Activated CD8-positive, alpha-beta memory T cell treated with anti-CD3 and anti-CD28 coated beads for 1 hour (primary cell): ENCODE measurements around the gene PCDHGB3.
"Not testable (repeated sequence)": the region's sequence is repeated elsewhere in the genome, so short reads cannot be mapped to it uniquely, and the experiment has no call there.

ENCODE experiments used
- DNase-seq, 2 donors: peaks; one replicate each; pipeline ENCODE4 v3.0.0-alpha.2; 2020; ENCODE audit warnings: low read depth in 1 of 2; ENCODE audit errors: extremely low read depth in 1 of 2

PCDHGB3 gene

DNA sequence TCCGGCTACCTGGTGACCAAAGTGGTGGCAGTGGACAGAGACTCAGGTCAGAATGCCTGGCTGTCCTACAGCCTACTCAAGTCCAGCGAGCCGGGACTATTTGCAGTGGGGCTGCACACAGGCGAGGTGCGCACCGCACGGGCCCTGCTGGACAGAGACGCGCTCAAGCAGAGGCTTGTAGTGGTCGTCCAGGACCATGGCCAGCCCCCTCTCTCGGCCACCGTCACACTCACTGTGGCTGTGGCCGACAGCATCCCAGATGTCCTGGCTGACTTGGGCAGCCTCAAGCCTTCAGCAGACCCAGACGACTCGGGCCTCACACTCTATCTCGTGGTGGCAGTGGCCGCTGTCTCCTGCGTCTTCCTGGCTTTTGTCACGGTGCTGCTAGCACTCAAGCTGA, 13.1 kb upstream of the PCDHGB3 start:
- no peak for DNase-seq

DNA sequence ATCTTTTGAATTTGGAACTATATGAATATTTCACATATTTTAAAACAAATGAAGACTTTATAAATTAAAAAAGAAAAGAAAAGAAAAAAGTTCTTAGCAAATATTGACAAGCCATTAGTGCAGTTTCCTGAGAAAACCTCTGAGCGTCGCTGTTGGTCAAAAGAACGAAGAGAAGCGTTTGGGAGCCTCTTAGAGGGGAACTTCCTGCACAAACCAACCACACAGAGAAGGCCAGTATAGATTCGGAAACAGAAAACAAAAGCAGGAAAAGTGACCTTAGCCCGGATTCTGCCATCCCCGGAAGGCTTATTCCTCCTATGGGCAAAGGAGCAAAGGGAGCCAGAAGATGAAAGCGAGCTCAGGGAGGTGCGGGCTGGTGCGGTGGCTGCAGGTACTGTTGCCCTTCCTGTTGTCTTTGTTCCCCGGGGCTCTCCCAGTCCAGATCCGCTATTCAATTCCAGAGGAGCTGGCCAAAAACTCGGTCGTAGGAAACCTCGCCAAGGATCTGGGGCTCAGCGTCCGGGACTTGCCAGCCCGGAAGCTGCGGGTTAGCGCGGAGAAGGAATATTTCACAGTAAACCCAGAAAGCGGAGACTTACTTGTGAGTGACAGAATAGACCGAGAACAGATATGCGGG, 10.1 kb upstream of the PCDHGB3 start, which contains the start of gene PCDHGB2:
PCDHGB2 (plus strand) TSS at position 205 of the 637 bp plus-strand sequence; CDS start at position 347, 142 bp downstream.
- DNase-seq, result no peak

- no peak for DNase-seq
These were observed 9.4 kb upstream of the PCDHGB3 start for GRCh38 chr5:141360685-141361084.

GRCh38 chr5:141362719-141363118, 7.3 kb upstream of the PCDHGB3 start:
- no peak for DNase-seq

DNA sequence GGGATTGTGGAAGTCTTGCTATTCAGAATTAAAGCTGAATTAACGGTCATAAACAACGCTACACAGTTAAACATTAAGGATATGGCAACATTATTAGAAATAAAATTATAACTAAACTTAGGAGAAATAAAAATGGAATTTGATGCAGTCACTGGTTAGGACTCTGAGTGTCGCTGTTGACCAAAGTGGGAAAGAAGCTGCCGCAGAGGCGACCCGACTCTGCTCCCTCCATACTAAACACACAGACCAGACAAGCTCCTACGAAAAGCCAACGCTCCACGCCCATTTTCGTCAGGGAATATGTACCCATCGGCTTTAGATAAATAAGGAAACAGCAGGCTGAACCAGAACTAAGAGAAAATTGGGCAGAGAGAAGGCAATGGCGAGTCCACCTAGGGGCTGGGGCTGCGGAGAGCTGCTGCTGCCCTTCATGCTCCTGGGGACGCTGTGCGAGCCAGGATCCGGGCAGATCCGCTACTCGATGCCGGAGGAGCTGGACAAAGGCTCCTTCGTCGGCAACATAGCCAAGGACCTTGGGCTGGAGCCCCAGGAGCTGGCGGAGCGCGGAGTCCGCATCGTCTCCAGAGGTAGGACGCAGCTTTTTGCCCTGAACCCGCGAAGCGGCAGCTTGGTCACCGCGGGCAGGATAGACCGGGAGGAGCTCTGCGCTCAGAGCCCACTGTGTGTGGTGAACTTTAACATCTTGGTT, 5.9 kb upstream of the PCDHGB3 start, which contains the start of gene PCDHGA5:
PCDHGA5 (plus strand) TSS at position 211 of the 709 bp plus-strand sequence; CDS start at position 380, 169 bp downstream.
- DNase-seq, result no peak

DNA sequence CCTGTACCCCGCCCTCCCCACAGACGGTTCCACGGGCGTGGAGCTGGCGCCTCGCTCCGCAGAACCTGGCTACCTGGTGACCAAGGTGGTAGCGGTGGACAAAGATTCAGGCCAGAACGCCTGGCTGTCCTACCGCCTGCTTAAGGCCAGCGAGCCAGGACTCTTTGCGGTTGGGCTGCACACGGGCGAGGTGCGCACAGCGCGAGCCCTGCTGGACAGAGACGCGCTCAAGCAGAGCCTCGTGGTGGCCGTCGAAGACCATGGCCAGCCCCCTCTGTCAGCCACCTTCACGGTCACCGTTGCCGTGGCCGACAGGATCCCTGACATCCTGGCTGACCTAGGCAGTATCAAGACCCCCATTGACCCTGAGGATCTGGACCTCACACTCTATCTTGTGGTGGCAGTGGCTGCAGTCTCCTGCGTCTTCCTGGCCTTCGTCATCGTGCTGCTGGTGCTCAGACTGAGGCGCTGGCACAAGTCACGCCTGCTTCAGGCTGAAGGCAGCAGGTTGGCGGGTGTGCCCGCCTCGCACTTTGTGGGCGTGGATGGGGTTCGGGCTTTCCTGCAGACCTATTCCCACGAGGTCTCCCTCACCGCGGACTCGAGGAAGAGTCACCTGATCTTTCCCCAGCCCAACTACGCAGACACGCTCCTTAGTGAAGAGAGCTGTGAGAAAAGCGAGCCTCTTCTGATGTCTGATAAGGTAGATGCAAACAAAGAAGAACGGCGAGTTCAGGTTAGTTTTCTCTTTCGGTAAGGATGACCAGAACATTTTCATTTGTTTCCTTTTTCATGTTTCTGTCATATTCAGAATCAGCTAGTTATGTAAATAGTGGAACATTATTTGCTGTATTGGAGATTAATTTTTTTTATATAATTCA, 3.8 kb upstream of the PCDHGB3 start:
- no peak for DNase-seq

GRCh38 chr5:141371572-141372475, 1.8 kb downstream of the PCDHGB3 start:
- no peak for DNase-seq

DNA sequence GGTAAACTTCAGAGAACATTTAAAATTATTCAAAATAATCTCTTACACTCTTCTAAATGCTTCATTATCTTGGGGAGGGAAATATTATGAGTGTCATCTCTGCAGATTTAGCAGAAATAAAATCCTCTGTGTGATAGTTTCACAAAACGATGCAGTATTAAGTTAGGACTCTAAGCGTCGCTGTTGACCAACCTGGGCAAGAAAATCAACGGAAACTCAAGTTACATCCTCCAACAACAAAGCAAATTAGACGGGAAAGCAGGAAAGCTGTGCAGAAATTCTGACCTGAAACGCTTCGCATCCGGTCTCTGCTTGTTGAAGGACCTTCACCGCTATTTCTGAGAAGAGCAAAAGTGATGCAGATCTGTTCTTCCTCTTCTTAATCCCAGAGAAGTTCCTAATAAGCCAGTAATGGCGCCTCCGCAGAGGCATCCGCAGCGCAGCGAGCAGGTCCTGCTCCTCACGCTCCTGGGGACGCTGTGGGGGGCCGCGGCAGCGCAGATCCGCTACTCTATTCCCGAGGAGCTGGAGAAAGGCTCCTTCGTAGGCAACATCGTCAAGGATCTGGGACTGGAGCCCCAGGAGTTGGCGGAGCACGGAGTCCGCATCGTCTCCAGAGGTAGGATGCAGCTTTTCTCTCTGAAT, 3.8 kb downstream of the PCDHGB3 start, which contains the start of gene PCDHGA6:
PCDHGA6 (plus strand) TSS at position 219 of the 645 bp plus-strand sequence; CDS start at position 412, 193 bp downstream.
- no peak for DNase-seq

- DNase-seq, result no peak
These were observed 4.6 kb downstream of the PCDHGB3 start for GRCh38 chr5:141374627-141375026.

DNA sequence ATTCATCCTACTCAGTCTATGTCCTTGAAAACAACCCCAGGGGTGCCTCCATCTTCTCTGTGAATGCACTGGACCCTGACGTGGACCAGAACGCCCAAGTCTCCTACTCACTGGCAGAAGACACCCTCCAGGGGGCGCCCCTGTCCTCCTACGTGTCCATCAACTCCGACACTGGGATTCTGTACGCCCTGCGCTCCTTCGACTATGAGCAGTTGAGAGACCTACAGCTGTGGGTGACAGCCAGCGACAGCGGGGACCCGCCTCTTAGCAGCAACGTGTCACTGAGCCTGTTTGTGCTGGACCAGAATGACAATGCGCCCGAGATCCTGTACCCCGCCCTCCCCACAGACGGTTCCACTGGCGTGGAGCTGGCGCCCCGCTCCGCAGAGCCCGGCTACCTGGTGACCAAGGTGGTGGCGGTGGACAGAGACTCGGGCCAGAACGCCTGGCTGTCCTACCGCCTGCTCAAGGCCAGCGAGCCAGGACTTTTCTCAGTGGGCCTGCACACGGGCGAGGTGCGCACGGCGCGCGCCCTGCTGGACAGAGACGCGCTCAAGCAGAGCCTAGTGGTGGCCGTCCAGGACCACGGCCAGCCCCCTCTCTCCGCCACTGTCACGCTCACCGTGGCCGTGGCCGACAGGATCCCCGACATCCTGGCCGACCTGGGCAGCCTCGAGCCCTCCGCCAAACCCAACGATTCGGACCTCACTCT, 5.6 kb downstream of the PCDHGB3 start:
- DNase-seq, result not testable (repeated sequence)

GRCh38 chr5:141382469-141383294, 12.6 kb downstream of the PCDHGB3 start, which contains the start of gene PCDHGA7:
Gene PCDHGA7 (plus strand): TSS chr5:141382742. CDS start chr5:141382900, 158 bp downstream.
- DNase-seq, result no peak

GRCh38 chr5:141383345-141383744, 13.3 kb downstream of the PCDHGB3 start:
- DNase-seq, result no peak

- DNase-seq, result no peak
These were observed 14.6 kb downstream of the PCDHGB3 start for GRCh38 chr5:141384471-141385267.

GRCh38 chr5:141387557-141388311, 17.7 kb downstream of the PCDHGB3 start, which contains the start of gene PCDHGB4:
Gene PCDHGB4 (plus strand): TSS chr5:141387698. CDS start chr5:141387885, 187 bp downstream.
- DNase-seq, result not testable (repeated sequence)

DNA sequence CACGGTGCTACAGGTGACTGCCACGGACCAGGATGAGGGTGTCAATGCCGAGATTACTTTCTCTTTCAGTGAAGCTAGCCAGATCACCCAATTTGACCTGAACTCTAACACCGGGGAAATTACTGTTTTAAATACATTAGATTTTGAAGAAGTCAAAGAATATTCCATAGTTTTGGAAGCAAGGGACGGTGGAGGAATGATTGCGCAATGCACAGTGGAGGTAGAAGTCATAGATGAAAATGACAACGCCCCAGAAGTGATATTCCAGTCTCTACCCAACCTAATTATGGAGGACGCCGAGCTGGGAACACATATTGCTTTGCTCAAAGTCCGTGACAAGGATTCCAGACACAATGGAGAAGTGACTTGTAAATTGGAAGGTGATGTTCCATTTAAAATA, 18.6 kb downstream of the PCDHGB3 start:
- DNase-seq, result no peak
